T-helper 22 cell (primary cell): ENCODE data around the gene CGNL1.

Source experiments
- DNase-seq: peaks from one replicate; pipeline ENCODE4 v3.0.0-alpha.2; 2020; ENCODE audit warnings: low read depth

Gene CGNL1

GRCh38 chr15:57354436-57355123 lies 21.7 kb upstream of the CGNL1 start:
- DNase-seq = no peak

GRCh38 chr15:57355259-57355658 lies 21.0 kb upstream of the CGNL1 start:
- no peak for DNase-seq

GRCh38 chr15:57356178-57356577 lies 20.1 kb upstream of the CGNL1 start:
- no peak for DNase-seq

- no peak for DNase-seq
These were observed 19.7 kb upstream of the CGNL1 start for GRCh38 chr15:57356636-57357035.

GRCh38 chr15:57357799-57358198 lies 18.5 kb upstream of the CGNL1 start:
- DNase-seq = no peak

GRCh38 chr15:57358571-57358970 lies 17.7 kb upstream of the CGNL1 start:
- no peak for DNase-seq

- no peak for DNase-seq
These were observed 12.6 kb upstream of the CGNL1 start for GRCh38 chr15:57363661-57364060.

GRCh38 chr15:57364282-57365007 lies 11.9 kb upstream of the CGNL1 start:
- no peak for DNase-seq

- DNase-seq = no peak
These were observed 8.7 kb upstream of the CGNL1 start for GRCh38 chr15:57367556-57367955.

GRCh38 chr15:57370929-57371328 lies 5.4 kb upstream of the CGNL1 start:
- DNase-seq = no peak

GRCh38 chr15:57373251-57373881 lies 2.9 kb upstream of the CGNL1 start:
- DNase-seq = no peak

GRCh38 chr15:57373882-57374276 lies 2.4 kb upstream of the CGNL1 start:
- DNase-seq = no peak

GRCh38 chr15:57376696-57377477 lies 582 bp downstream of the CGNL1 start:
- DNase-seq = no peak

GRCh38 chr15:57377478-57377847 lies 1.2 kb downstream of the CGNL1 start:
- DNase-seq = no peak

GRCh38 chr15:57379487-57379886 lies 3.2 kb downstream of the CGNL1 start:
- DNase-seq = no peak

- no peak for DNase-seq
These were observed 4.5 kb downstream of the CGNL1 start for GRCh38 chr15:57380854-57381253.

GRCh38 chr15:57382215-57382614 lies 5.9 kb downstream of the CGNL1 start:
- no peak for DNase-seq

GRCh38 chr15:57382969-57383368 lies 6.7 kb downstream of the CGNL1 start:
- no peak for DNase-seq

GRCh38 chr15:57384024-57384423 lies 7.7 kb downstream of the CGNL1 start:
- DNase-seq = no peak

GRCh38 chr15:57384816-57385215 lies 8.5 kb downstream of the CGNL1 start:
- DNase-seq = no peak

- DNase-seq = no peak
These were observed 9.7 kb downstream of the CGNL1 start for GRCh38 chr15:57385923-57386390.

- DNase-seq = no peak
These were observed 10.7 kb downstream of the CGNL1 start for GRCh38 chr15:57386976-57387375.
